HFFc6 (cell line): ENCODE data around the gene ST14. TPM values are rescaled to one million over a fixed set of nuclear protein-coding genes. Genes with fewer than 3 reads are reported as not detected.

Source experiments
- DNase-seq: peaks from one replicate; pipeline ENCODE4 v3.0.0-alpha.2; 2018
- H3K27ac Mint-ChIP-seq: 2 replicates; pipeline ENCODE4 v1.8.0; 2020; ENCODE audit warnings: mild to moderate bottlenecking, mixed read lengths
- H3K27me3 Mint-ChIP-seq: 2 replicates; pipeline ENCODE4 v1.8.0; 2021; ENCODE audit warnings: mild to moderate bottlenecking, moderate library complexity, mixed read lengths; ENCODE audit not compliant: insufficient read depth
- H3K36me3 Mint-ChIP-seq: 2 replicates; pipeline ENCODE4 v1.8.0; 2021; ENCODE audit warnings: low read depth, mixed read lengths
- H3K4me1 Mint-ChIP-seq: 2 replicates; pipeline ENCODE4 v1.8.0; 2020; ENCODE audit warnings: low read depth, mixed read lengths
- H3K4me3 Mint-ChIP-seq: 2 replicates; pipeline ENCODE4 v1.8.0; 2020; ENCODE audit warnings: mild to moderate bottlenecking, moderate library complexity, mixed read lengths
- H3K9me3 Mint-ChIP-seq: 2 replicates; pipeline ENCODE4 v1.8.0; 2020; ENCODE audit warnings: mild to moderate bottlenecking, mixed read lengths
- CTCF ChIP-seq: fragments of 200-600 bp; sonication (generic); IDR thresholded peaks from 2 replicates; pipeline ENCODE4 v1.5.0; 2021; ENCODE audit warnings: antibody characterized with exemption, mild to moderate bottlenecking
- total RNA-seq, 6 experiments: library from RNA; stranded (reverse); fragmentation: NEBNext Ultra II Directional; extraction: Animal tissue kit (Norgen Biotek cat#: 25700); gene quantifications; 2 replicates in 1 of 6; 3 replicates in 5 of 6; pipeline ENCODE4 v1.2.3, GENCODE V29; 2021

ST14 gene
- total RNA-seq, 6 experiments from 2014 or later, result not detected

GRCh38 chr11:130178441-130179339, 19.1 kb downstream of the ST14 start:
- Mint-ChIP-seq H3K27ac (no peak overlapping the region), H3K27me3 (peaks cover 29% of the 10 kb centered on the region), H3K4me1 (peaks cover 20% of the 10 kb centered on the region), H3K9me3 (peaks cover 12% of the 10 kb centered on the region), H3K4me3 (no peak overlapping the region), H3K36me3 (peaks cover 9% of the 10 kb centered on the region)
- DNase-seq, result no peak
- no peak for TF ChIP-seq CTCF

- Mint-ChIP-seq H3K9me3 (peaks cover 8% of the 10 kb centered on the region), H3K27me3 (peaks cover 32% of the 10 kb centered on the region), H3K4me1 (peaks cover 20% of the 10 kb centered on the region), H3K4me3 (no peak overlapping the region), H3K36me3 (peaks cover 7% of the 10 kb centered on the region), H3K27ac (no peak overlapping the region)
- no peak for DNase-seq
- TF ChIP-seq CTCF, result no peak
These were observed 20.1 kb downstream of the ST14 start for GRCh38 chr11:130179396-130180306.

- H3K4me1 Mint-ChIP-seq, result peaks cover 20% of the 10 kb centered on the region
- DNase-seq, result peak; percentile 28
- H3K9me3 Mint-ChIP-seq, result no peaks in the 10 kb centered on the region
- TF ChIP-seq CTCF, result no peak
- H3K27ac Mint-ChIP-seq, result no peak overlapping the region
- H3K36me3 Mint-ChIP-seq, result no peaks in the 10 kb centered on the region
- H3K27me3 Mint-ChIP-seq, result peaks cover 40% of the 10 kb centered on the region
- no peak overlapping the region for H3K4me3 Mint-ChIP-seq
These were observed 20.9 kb downstream of the ST14 start for GRCh38 chr11:130180491-130180890.

GRCh38 chr11:130180896-130181294, 21.3 kb downstream of the ST14 start:
- Mint-ChIP-seq H3K27ac (no peak overlapping the region), H3K9me3 (no peaks in the 10 kb centered on the region), H3K4me1 (peaks cover 20% of the 10 kb centered on the region), H3K36me3 (no peaks in the 10 kb centered on the region), H3K4me3 (no peak overlapping the region), H3K27me3 (peaks cover 37% of the 10 kb centered on the region)
- no peak for DNase-seq
- TF ChIP-seq CTCF, result no peak

GRCh38 chr11:130181295-130182272, 22.0 kb downstream of the ST14 start:
- Mint-ChIP-seq H3K9me3 (no peaks in the 10 kb centered on the region), H3K4me1 (peaks cover 20% of the 10 kb centered on the region), H3K36me3 (no peaks in the 10 kb centered on the region), H3K27me3 (peaks cover 33% of the 10 kb centered on the region), H3K27ac (no peak overlapping the region; the same call in 1 of the 2 replicates), H3K4me3 (no peak overlapping the region)
- TF ChIP-seq CTCF, result no peak
- DNase-seq, result peak; percentile 71
